Body of pancreas (tissue), 4 donors: ENCODE data around the gene IZUMO1R.
"Not testable (repeated sequence)": the region's sequence is repeated elsewhere in the genome, so short reads cannot be mapped to it uniquely, and the experiment has no call there.

Source experiments
- CTCF ChIP-seq, 7 experiments: fragments of 450-650 bp in 4 of 7; fragments of 200-600 bp in 3 of 7; sonication (generic) in 3 of 7; IDR thresholded peaks; one replicate each; pipeline ENCODE4 v1.5.1; 2016 to 2019; ENCODE audit warnings: antibody characterized with exemption in 7 of 7
- POLR2A ChIP-seq, 3 donors: fragments of 450-650 bp; IDR thresholded peaks; one replicate each; pipeline ENCODE4 v1.6.1; 2016; ENCODE audit warnings: antibody characterized with exemption in 3 of 3, mild to moderate bottlenecking in 2 of 3

- not testable (repeated sequence) for TF ChIP-seq POLR2A, CTCF (IDR thresholded peaks at IDR 0.05)
These were observed 41.9 kb downstream of the IZUMO1R start for GRCh38 chr11:94346311-94346710.
